ENCODE data around the gene SNX7.

SNX7 gene

GRCh38 chr1:98692482-98692881, 31.0 kb downstream of the SNX7 start:
- DNase-seq (ENCODE audit: low spot score) = no peak
- in situ Hi-C loops (cut with MboI; ENCODE audit: low sequenced_read_pairs, unreplicated experiment) = no loop called here

GRCh38 chr1:98693385-98693784, 31.9 kb downstream of the SNX7 start:
- DNase-seq (ENCODE audit: low spot score) = no peak
- TF ChIP-seq CTCF (IDR thresholded peaks at IDR 0.05; ENCODE audit: borderline replicate concordance, control extremely low read depth, extremely low read depth, insufficient read depth, missing control alignments) = no peak
- in situ Hi-C loops (cut with MboI; ENCODE audit: low sequenced_read_pairs, unreplicated experiment) = no loop called here

More at GRCh38 chr1:98692482-98692881, 31.0 kb downstream of the SNX7 start:
- TF ChIP-seq CTCF (IDR thresholded peaks at IDR 0.05; ENCODE audit: borderline replicate concordance, control extremely low read depth, extremely low read depth, insufficient read depth, missing control alignments) = no peak

- no peak for DNase-seq (ENCODE audit: low spot score)
- in situ Hi-C loops (cut with MboI; ENCODE audit: low sequenced_read_pairs, unreplicated experiment) = no loop called here
- TF ChIP-seq CTCF (IDR thresholded peaks at IDR 0.05; ENCODE audit: borderline replicate concordance, control extremely low read depth, extremely low read depth, insufficient read depth, missing control alignments) = no peak
These were observed 34.6 kb downstream of the SNX7 start for GRCh38 chr1:98696077-98696476.

- no peak for DNase-seq (ENCODE audit: low spot score)
- no peak for TF ChIP-seq CTCF (IDR thresholded peaks at IDR 0.05; ENCODE audit: borderline replicate concordance, control extremely low read depth, extremely low read depth, insufficient read depth, missing control alignments)
- in situ Hi-C loops (cut with MboI; ENCODE audit: low sequenced_read_pairs, unreplicated experiment) = no loop called here
These were observed 36.3 kb downstream of the SNX7 start for GRCh38 chr1:98697781-98698180.

GRCh38 chr1:98698625-98699024, 37.1 kb downstream of the SNX7 start:
- no peak for DNase-seq (ENCODE audit: low spot score)
- no peak for TF ChIP-seq CTCF (IDR thresholded peaks at IDR 0.05; ENCODE audit: borderline replicate concordance, control extremely low read depth, extremely low read depth, insufficient read depth, missing control alignments)
- in situ Hi-C loops (cut with MboI; ENCODE audit: low sequenced_read_pairs, unreplicated experiment) = no loop called here

- no peak for TF ChIP-seq CTCF (IDR thresholded peaks at IDR 0.05; ENCODE audit: borderline replicate concordance, control extremely low read depth, extremely low read depth, insufficient read depth, missing control alignments)
- in situ Hi-C loops (cut with MboI; ENCODE audit: low sequenced_read_pairs, unreplicated experiment) = no loop called here
- no peak for DNase-seq (ENCODE audit: low spot score)
These were observed 38.7 kb downstream of the SNX7 start for GRCh38 chr1:98700228-98700627.

GRCh38 chr1:98702976-98703375, 41.5 kb downstream of the SNX7 start:
- in situ Hi-C loops (cut with MboI; ENCODE audit: low sequenced_read_pairs, unreplicated experiment) = no loop called here
- no peak for TF ChIP-seq CTCF (IDR thresholded peaks at IDR 0.05; ENCODE audit: borderline replicate concordance, control extremely low read depth, extremely low read depth, insufficient read depth, missing control alignments)
- DNase-seq (ENCODE audit: low spot score) = no peak
